ENCODE results near the gene POU3F4. TPM values are rescaled to one million over a fixed set of nuclear protein-coding genes. Genes with fewer than 3 reads are reported as not detected.

Gene POU3F4
- total RNA-seq, 1 experiment from 2014 or later = not detected

DNA sequence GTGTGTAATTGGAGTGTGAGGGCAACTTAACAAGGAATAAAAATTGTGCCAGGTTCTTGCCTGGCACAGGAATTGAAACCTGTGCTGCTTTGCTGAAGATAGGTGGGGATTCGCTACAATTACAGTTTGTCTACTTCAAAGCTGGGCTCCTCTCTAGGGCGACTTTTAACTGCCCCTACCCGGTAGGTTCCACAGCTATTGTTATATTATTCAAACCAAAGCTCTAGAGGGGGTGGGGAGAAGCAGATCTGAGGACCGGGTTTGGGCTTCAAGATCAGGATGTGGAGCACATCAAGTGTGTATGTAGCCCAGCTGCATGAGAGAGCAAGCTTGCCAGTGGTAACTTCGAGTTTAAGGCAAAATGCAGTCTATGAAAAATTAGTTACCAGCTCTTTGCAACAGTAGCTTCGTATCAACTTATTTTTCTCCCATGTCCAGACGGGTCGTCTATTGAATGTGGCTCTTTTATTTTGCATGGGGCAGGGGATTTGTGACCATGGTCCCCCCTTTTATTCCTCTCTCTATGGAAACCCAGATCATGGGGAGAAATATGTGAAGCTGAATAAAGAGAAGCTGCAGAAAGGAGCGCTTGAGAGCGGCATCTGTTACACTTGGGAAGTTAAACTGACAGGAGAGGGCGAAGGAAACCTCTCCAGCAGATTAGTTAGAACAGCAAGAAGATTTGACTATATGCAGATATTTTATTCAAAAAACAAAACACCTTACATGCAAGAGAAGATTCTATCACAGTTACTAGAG, 3.2 kb upstream of the POU3F4 start:
- Histone ChIP-seq H4K20me1 (ENCODE audit: low read length) (no peaks in the 10 kb centered on the region), H3K9ac (ENCODE audit: low read length) (no peak overlapping the region), H3K9me2 (replicated peaks; ENCODE audit: low read length) (no peaks in the 10 kb centered on the region), H3K4me2 (ENCODE audit: low read length) (no peak overlapping the region), H3K27ac (ENCODE audit: low read length) (no peak overlapping the region), H3K4me3 (ENCODE audit: low read length) (no peak overlapping the region), H3K4me1 (ENCODE audit: insufficient read depth, low read length) (no peaks in the 10 kb centered on the region), H3K36me3 (ENCODE audit: low read depth, low read length) (no peaks in the 10 kb centered on the region), H3K79me2 (ENCODE audit: low read length) (no peaks in the 10 kb centered on the region), H3F3A (ENCODE audit: low read length, unreplicated experiment) (no peaks in the 10 kb centered on the region), H3K9me3 (ENCODE audit: low read length) (no peaks in the 10 kb centered on the region), H3K27me3 (ENCODE audit: low read length) (peaks cover 67% of the 10 kb centered on the region), H2AFZ (ENCODE audit: low read length) (no peak overlapping the region)
- intact Hi-C loops (cut with micrococcal nuclease) = no loop called here
- ChIA-PET CTCF (no interaction called here), POLR2A (ENCODE audit: unreplicated experiment) (no interaction called here)
- no peak for TF ChIP-seq EZH2phosphoT487 (IDR thresholded peaks at IDR 0.05; ENCODE audit: borderline replicate concordance, low read length)
- TF ChIP-seq, protein P1, sequence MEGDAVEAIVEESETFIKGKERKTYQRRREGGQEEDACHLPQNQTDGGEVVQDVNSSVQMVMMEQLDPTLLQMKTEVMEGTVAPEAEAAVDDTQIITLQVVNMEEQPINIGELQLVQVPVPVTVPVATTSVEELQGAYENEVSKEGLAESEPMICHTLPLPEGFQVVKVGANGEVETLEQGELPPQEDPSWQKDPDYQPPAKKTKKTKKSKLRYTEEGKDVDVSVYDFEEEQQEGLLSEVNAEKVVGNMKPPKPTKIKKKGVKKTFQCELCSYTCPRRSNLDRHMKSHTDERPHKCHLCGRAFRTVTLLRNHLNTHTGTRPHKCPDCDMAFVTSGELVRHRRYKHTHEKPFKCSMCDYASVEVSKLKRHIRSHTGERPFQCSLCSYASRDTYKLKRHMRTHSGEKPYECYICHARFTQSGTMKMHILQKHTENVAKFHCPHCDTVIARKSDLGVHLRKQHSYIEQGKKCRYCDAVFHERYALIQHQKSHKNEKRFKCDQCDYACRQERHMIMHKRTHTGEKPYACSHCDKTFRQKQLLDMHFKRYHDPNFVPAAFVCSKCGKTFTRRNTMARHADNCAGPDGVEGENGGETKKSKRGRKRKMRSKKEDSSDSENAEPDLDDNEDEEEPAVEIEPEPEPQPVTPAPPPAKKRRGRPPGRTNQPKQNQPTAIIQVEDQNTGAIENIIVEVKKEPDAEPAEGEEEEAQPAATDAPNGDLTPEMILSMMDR (conservative IDR thresholded peaks at IDR 0.05; ENCODE audit: low read depth, low read length) = no peak
- no peak for TF ChIP-seq EZH2 (IDR thresholded peaks at IDR 0.05; ENCODE audit: low read length, unreplicated experiment)
- DNase-seq = no peak
- no peak for ATAC-seq
- no TSS peak for BruUV-seq (replicated peaks)

DNA sequence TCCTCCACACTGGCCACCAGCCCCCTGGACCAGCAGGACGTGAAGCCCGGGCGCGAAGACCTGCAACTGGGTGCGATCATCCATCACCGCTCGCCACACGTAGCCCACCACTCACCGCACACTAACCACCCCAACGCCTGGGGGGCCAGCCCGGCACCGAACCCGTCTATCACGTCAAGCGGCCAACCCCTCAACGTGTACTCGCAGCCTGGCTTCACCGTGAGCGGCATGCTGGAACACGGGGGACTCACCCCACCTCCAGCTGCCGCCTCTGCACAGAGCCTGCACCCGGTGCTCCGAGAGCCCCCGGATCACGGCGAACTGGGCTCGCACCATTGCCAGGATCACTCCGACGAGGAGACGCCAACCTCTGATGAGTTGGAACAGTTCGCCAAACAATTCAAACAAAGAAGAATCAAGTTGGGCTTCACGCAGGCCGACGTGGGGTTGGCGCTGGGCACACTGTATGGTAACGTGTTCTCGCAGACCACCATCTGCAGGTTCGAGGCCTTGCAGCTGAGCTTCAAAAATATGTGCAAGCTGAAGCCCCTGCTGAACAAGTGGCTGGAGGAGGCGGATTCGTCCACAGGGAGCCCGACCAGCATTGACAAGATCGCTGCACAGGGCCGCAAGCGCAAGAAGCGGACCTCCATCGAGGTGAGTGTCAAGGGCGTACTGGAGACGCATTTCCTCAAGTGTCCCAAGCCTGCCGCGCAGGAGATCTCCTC, 600 bp downstream of the POU3F4 start:
- no peaks in the 10 kb centered on the region for H3K4me1 ChIP-seq (ENCODE audit: insufficient read depth, low read length)
- peaks cover 31% of the 10 kb centered on the region for H3K27me3 ChIP-seq (ENCODE audit: low read length)
- no peaks in the 10 kb centered on the region for H4K20me1 ChIP-seq (ENCODE audit: low read length)
- no peak overlapping the region for H3K9ac ChIP-seq (ENCODE audit: low read length)
- ATAC-seq (no peak), DNase-seq (no peak)
- TF ChIP-seq, protein P1 (conservative IDR thresholded peaks at IDR 0.05; ENCODE audit: low read depth, low read length) = no peak
- no peak for TF ChIP-seq EZH2 (IDR thresholded peaks at IDR 0.05; ENCODE audit: low read length, unreplicated experiment)
- TF ChIP-seq EZH2phosphoT487 (IDR thresholded peaks at IDR 0.05; ENCODE audit: borderline replicate concordance, low read length) = no peak
- H3K4me2 ChIP-seq (ENCODE audit: low read length) = no peak overlapping the region
- no peaks in the 10 kb centered on the region for H3F3A ChIP-seq (ENCODE audit: low read length, unreplicated experiment)
- H3K4me3 ChIP-seq (ENCODE audit: low read length) = no peak overlapping the region
- no peak overlapping the region for H3K27ac ChIP-seq (ENCODE audit: low read length)
- H3K9me2 ChIP-seq (replicated peaks; ENCODE audit: low read length) = no peaks in the 10 kb centered on the region
- ChIA-PET POLR2A (ENCODE audit: unreplicated experiment) (no interaction called here), CTCF (no interaction called here)
- no TSS peak for BruUV-seq (replicated peaks)
- no peaks in the 10 kb centered on the region for H3K79me2 ChIP-seq (ENCODE audit: low read length)
- H3K9me3 ChIP-seq (ENCODE audit: low read length) = no peaks in the 10 kb centered on the region
- no peaks in the 10 kb centered on the region for H3K36me3 ChIP-seq (ENCODE audit: low read depth, low read length)
- intact Hi-C loops (cut with micrococcal nuclease) = no loop called here
- no peak overlapping the region for H2AFZ ChIP-seq (ENCODE audit: low read length)
